IPS-NIHi7 (cell line): ENCODE measurements around the gene ELAVL4.
A peak's percentile ranks its signal among the peaks of the same experiment; 100 is the strongest.
"Not testable (repeated sequence)": the region's sequence is repeated elsewhere in the genome, so short reads cannot be mapped to it uniquely, and the experiment has no call there.

Experiments
- DNase-seq: peaks from one replicate; pipeline ENCODE4 v3.0.0; 2012; ENCODE audit warnings: mixed read lengths; ENCODE audit errors: extremely low spot score

Gene ELAVL4

DNA sequence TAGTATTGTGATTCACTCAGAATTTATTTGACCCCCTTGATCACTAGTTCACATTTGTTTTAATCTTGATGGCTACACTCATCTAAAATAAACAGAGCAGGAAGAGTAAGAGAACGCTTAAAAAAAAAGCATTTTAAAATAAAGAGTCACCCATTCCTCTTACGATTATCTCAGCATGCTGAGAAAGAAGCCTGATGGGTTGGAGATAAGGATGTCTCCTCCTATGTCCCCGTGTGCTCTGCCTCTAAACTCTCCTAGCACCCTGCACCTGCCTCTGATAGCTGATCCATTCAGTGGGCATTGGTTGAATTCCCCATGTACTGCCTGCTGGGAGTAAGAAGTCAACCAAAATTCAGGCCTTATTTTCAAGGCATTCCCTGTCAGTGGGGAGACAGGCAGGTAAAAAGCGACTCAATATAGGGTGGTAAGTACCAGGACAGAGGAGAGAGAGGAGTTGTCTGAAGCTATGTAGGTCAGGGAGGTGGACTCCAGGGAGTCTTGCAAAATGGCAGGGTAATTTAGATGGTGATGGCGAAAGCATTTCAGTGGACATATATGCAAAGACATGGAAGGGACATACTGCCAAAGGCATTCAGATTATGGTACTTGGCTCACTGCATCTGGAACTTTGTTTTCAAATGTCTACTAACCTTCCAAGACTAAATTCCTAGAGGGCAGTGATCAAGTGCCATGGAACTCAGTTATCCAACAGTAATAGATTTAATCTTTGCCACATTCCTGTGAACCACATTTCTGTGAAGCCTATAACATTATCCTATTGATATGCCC, 18.4 kb downstream of the ELAVL4 start:
- peak; percentile 29 for DNase-seq

GRCh38 chr1:50129201-50129600, 20.5 kb downstream of the ELAVL4 start:
- DNase-seq: peak; percentile 16

DNA sequence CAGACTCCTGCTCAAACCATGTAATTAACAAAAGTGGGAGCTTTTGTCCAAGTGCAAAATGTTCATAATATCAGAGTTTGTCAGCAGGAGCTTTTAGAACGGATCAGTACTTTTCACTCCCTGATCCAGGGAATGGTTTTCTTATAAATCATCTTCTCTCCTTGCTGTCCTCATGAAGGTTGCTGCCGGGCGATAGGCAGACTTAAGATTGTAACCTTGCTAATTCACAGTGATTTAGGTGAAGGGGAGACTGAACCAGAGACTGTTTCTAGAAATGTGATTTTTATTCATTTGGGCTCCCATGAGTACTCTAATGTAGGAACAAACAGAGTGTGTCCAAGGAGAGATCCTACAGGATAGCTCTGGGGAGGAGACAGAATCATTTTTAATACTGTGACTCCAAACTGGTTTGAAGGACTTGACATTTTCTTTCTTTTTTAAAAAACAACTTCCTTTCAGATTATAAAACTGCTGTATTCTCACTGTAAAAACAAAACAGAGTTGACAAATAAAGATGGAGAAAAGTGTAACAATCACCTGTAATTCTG, 23.7 kb downstream of the ELAVL4 start:
- no peak for DNase-seq

- DNase-seq: no peak
Observed at GRCh38 chr1:50135716-50136115, 27.0 kb downstream of the ELAVL4 start.

- DNase-seq: no peak
Observed at GRCh38 chr1:50139339-50140181, 30.8 kb downstream of the ELAVL4 start.

DNA sequence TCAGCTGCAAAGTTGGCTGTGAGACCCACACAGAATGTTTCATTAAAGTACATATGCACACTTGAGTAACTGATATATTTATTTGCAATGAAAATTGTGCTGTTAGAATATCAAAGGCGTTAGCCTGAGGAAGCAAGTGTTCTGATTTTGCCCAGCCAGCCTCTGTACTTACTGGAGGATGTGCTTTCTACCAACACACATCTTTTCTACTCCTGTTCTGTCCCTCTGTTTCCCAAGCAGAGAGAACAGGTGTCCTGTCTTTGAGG, 31.4 kb downstream of the ELAVL4 start:
- DNase-seq: no peak

DNA sequence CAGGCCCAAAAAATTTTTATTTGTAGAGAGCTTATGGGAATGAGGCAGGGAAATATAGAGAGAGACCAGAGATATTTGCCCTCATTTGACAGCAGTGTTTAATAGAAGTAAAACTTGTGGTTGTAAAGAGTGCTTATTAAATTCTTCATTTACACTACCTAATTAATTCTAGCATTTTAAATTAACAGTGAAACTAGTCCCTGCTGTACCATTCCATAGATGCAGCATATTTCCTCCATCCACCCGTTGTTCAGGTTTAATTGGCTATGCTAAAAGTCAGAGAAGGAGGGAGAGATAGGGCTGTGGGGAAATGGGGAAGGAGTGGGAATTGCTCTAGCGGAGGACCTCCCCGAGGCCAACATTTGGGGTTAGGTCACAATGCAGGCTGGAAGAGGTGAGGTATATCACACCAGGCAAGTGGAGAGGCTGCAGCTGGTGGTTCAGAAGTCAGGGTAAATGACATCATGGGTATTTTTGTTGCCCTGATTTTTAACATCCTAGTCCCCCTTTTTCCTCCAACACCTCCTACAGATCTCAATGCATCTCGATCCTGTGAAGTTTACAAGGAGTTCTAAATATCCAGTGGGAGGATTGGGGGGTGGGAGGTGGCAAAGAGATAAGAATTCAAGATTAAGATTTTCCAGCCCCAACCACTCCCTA, 38.6 kb downstream of the ELAVL4 start:
- no peak for DNase-seq

DNA sequence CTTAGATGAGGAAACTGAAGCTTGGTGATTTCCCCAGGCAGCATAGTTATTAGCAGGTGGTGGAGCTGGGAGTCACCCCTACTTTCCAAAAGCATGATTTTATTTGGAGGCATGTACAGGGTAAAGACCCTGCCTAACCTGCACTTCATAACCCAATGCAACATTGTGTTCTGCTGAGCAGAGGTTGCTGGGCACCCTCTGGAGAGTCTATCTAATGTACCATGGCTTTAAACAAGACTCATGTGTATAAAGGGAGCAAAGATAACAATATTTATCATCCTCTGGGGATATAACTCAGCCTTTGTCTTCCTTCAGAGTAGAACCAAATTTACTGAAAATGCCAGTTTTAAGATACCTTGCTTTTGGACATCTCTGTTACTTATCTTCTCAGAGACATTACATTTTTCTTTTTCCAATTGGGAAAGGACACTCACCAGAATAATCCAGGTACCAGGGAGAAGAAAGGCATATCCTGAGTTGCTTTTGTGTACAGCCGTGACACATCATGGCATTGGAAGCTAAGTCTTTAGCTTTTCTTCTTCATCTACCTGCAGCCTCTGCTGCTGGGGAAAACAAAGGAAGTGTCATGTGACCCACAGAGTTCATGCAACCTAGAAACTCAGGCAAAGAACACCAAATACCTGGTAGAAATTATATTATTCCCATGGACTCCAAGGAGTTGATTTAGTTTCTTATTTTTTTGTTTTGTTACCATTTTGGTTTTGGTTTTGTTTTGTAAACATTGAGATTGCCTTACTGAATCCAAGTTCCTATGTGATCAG, 39.6 kb downstream of the ELAVL4 start:
- DNase-seq: no peak

DNA sequence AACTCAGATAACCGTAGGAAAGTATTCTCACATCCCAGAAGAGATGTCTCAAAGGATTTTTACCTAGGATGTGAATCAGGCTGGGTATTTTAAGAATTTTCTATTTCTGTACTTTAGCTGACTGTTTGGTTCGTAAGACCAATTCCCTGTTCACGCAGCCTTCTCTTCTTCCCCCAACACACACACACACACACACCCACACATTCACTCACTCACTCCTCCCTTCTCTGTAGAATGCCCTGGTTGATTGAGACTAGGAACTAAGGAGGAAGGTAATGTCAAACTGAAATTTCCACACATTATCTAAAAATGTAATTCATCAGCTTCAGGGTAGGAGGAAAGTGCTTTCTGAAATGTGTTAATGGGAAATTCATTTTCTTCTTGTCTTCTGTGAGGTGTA, 43.5 kb downstream of the ELAVL4 start:
- no peak for DNase-seq

GRCh38 chr1:50155541-50155940, 46.8 kb downstream of the ELAVL4 start:
- no peak for DNase-seq

DNA sequence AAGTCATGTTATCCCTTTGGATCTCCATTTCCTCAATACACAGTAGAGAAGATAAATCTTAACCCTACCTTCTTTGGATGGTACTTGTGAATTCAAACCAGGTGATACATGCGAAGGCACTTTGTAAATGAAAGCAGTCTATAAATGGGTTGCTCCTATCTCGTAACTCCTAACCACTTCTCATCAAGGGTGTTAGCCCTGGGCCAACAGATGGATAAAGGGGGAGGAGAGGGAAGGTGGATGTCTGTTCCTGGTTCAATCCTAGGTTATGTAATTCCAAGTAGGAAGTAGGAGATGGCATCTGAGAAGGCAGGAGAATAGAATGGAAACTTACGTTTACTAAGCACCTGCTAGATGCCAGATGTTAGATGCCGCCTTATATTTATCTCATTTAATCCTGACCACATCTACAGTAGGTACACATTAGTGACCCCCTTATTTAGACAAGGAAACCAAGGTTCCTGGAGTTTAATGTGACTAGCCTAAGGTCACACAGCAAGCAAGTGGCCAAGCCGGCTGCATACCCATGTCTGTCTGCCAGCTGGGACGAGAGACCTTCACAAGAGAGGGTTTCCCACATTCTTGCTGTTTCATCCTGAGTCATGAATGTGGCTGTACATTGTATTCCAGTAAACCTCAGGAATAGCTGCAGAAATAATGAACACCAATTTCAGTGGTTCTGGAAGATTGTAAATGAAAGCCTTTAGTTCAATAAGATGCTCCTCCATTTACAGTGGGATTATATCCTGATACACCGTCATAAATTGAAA, 47.7 kb downstream of the ELAVL4 start:
- DNase-seq: no peak

DNA sequence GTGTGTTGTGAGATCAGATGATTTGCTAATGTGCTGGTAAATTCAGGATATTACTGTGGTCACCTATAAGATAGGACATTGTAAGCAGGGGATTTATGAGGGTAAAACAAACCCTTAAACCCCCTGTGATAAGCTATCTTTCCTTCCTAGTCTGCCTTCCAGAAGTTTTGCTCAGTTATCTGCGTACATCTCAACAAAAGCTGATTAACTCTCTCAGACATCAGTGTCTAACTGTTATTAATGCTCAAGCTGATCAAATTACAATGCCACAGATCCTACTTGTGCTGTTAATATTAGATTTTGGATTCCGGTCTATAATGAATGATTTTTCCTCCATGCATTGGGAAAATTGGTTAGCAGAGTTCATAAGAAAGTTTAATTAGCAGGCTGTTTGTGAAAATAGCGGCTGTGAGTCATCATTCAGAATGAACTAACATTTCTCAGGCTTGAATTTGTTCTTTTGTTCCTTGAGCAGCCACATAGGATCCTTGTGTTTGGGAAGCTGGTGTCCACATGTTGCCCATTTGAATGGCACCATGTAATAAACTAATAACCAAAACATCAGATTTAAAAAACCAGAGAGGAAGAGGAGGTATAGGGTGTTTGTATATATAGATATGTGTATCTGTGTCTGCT, 48.7 kb downstream of the ELAVL4 start:
- no peak for DNase-seq

DNA sequence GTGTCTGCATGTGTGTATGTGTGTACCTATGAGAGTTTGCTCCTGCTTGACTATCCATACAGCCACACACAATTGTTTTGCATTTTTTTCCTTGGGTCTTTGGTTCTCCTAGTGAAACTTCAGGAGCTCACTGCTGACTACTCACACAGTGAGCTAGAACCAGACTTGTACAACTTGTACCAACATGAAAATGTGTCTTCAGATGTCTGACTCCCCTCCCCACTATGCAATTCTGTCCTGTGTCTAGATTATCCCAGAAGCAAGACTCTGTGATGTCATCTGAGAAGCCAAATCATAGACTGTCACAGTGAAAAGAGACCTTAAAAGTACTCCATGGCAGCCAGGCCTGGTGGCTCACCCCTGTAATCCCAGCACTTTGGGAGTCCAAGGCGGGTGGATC, 49.7 kb downstream of the ELAVL4 start:
- DNase-seq: no peak

DNA sequence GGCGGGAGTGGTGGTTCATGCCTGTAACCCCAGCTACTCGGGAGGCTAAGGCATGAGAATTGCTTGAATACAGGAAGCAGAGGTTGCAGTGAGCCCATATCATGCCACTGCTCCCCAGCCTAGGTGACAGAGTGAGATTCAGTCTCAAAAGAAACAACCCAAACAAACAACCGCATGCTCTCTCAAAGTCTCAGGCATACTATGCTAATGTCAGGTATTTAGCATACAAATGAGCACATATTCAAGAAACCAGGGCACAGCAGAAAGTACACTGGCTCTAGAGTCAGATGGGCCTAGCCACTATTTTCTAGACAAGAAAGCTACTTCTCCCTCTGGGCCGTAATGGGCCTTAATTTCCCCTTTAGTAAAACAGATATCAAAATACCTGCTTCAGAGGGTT, 55.0 kb downstream of the ELAVL4 start:
- DNase-seq: no peak

- not testable (repeated sequence) for DNase-seq
Observed at GRCh38 chr1:50166351-50166750, 57.6 kb downstream of the ELAVL4 start.

- DNase-seq: no peak
Observed at GRCh38 chr1:50172299-50172698, 63.6 kb downstream of the ELAVL4 start.

DNA sequence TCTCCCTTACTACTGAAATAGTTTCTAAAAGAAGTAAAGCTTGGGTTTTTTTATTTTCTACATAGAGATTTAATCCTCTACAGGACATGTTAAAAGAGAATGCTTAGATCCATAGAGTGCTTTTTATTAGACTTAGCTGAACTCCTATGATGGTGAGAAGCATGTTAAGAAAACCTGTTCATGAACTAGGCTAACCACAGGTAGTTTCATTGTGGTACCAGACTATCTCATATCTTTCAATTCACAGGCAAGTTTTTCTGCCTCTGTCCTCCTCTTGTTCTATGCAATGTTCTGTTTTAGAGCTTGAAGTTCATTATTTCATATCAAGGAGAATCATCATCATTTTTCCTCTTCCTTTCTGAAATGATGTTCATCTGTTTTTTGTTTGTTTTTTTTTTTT, 65.4 kb downstream of the ELAVL4 start:
- no peak for DNase-seq

GRCh38 chr1:50175719-50176639, 67.3 kb downstream of the ELAVL4 start:
- no peak for DNase-seq

DNA sequence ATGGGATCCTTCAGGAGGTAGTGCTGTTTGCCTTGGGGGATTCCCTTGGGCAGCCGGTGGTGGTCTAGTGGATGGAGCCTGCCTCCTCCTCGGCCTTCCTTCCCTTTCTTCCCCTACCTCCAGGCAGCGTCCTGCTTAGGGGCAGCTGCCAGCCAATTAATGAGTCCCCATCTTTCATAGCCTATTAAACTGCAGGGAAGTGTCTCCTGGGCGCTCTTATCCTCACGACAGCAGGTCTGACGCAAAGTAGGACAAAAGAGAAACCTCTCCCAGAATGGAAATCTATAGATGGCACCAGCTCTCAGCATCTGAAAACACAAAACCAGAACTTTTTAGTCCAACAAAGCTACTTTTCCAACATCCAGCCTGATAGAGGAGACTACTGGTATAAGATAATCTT, 69.3 kb downstream of the ELAVL4 start:
- no peak for DNase-seq
